H1 (cell line): ENCODE data around the gene TRAPPC8. TPM values are rescaled to one million over a fixed set of nuclear protein-coding genes. Genes with fewer than 3 reads are reported as not detected.

ENCODE experiments used
- CTCF ChIA-PET: fragments of 300-600 bp; sonication (Branson Sonifier 250); formaldehyde crosslinking; loops from one replicate; lab custom pipeline; 2021; ENCODE audit not compliant: partially characterized antibody; lab: Charles Lee
- POLR2A ChIA-PET: fragments of 300-600 bp; sonication (Branson Sonifier 250); formaldehyde crosslinking; loops from one replicate; lab custom pipeline; 2021; ENCODE audit warnings: inconsistent platforms; ENCODE audit not compliant: partially characterized antibody; lab: Charles Lee
- DNase-seq, 2 experiments: peaks; one replicate each; pipeline versions ENCODE4 v3.0.0 to v3.0.0-alpha.2; 2010 to 2022; ENCODE audit warnings: low spot score in 2 of 2, low read depth in 1 of 2, mixed read lengths in 1 of 2
- FAIRE-seq: peaks from 2 replicates; lab custom pipeline; 2011; peaks lifted over from hg19 to GRCh38; lab: Jason Lieb, UNC
- H2AFZ ChIP-seq: 2 replicates; pipeline ENCODE4 v1.8.1; 2012; ENCODE audit warnings: low read length, inconsistent platforms
- H2AK5ac ChIP-seq: 2 replicates; pipeline ENCODE4 v1.6.1; 2013; ENCODE audit warnings: low read depth, low read length
- H2BK120ac ChIP-seq: replicated peaks from 2 replicates; pipeline ENCODE3; 2013; ENCODE audit warnings: low read depth, low read length, inconsistent platforms
- H2BK12ac ChIP-seq: 2 replicates; pipeline ENCODE4 v1.6.1; 2013; ENCODE audit warnings: low read depth, low read length
- H2BK15ac ChIP-seq: 2 replicates; pipeline ENCODE4 v1.6.1; 2013; ENCODE audit warnings: low read length
- H2BK20ac ChIP-seq: 2 replicates; pipeline ENCODE4 v1.6.1; 2013; ENCODE audit warnings: low read length
- H2BK5ac ChIP-seq: 2 replicates; pipeline ENCODE4 v1.6.1; 2013; ENCODE audit warnings: low read depth, low read length
- H3K14ac ChIP-seq: 2 replicates; pipeline ENCODE4 v1.6.1; 2013; ENCODE audit warnings: inconsistent platforms; ENCODE audit not compliant: insufficient read length
- H3K18ac ChIP-seq: 2 replicates; pipeline ENCODE4 v1.6.1; 2013; ENCODE audit warnings: low read length; ENCODE audit errors: extremely low read depth
- H3K23ac ChIP-seq: 2 replicates; pipeline ENCODE4 v1.6.1; 2013; ENCODE audit warnings: inconsistent platforms; ENCODE audit not compliant: insufficient read length
- H3K23me2 ChIP-seq: 2 replicates; pipeline ENCODE4 v1.6.1; 2013; ENCODE audit warnings: low read depth, low read length
- H3K27ac ChIP-seq: 2 replicates; pipeline ENCODE4 v1.6.1; 2011; ENCODE audit warnings: low read depth, low read length, inconsistent platforms
- H3K27me3 ChIP-seq, 4 experiments: replicated peaks in 1 of 4; 1 replicate in 1 of 4; 2 replicates in 3 of 4; pipeline versions ENCODE4 v1.6.1 to v1.8.1; 2011 to 2013; ENCODE audit warnings: low read length in 3 of 4, mild to moderate bottlenecking in 3 of 4, inconsistent platforms in 2 of 4, mixed read lengths in 2 of 4, moderate library complexity in 1 of 4; ENCODE audit not compliant: control insufficient read depth in 3 of 4, insufficient read depth in 3 of 4; ENCODE audit errors: extremely low read depth in 1 of 4
- H3K36me3 ChIP-seq, 4 experiments: 2 replicates each; pipeline versions ENCODE4 v1.6.1 to v1.8.1; 2011 to 2013; ENCODE audit warnings: mild to moderate bottlenecking in 4 of 4, low read length in 3 of 4, moderate library complexity in 2 of 4, control low read depth in 1 of 4, inconsistent platforms in 1 of 4; ENCODE audit not compliant: insufficient read depth in 4 of 4, control insufficient read depth in 2 of 4
- H3K4ac ChIP-seq: replicated peaks from 2 replicates; pipeline ENCODE3; 2013; ENCODE audit warnings: low read length, low read depth, mixed read lengths, inconsistent platforms; ENCODE audit not compliant: insufficient read length
- H3K4me1 ChIP-seq, 4 experiments: replicated peaks in 1 of 4; 1 replicate in 1 of 4; 2 replicates in 3 of 4; pipeline versions ENCODE4 v1.6.1 to v1.8.1; 2011 to 2013; ENCODE audit warnings: low read length in 3 of 4, inconsistent platforms in 2 of 4, mixed read lengths in 1 of 4; ENCODE audit not compliant: insufficient read depth in 4 of 4, control insufficient read depth in 3 of 4
- H3K4me2 ChIP-seq, 2 experiments: 2 replicates each; pipeline versions ENCODE4 v1.6.1 to v1.8.1; 2011 to 2013; ENCODE audit warnings: low read depth in 2 of 2, low read length in 2 of 2, control low read depth in 1 of 2, inconsistent platforms in 1 of 2, mild to moderate bottlenecking in 1 of 2; ENCODE audit not compliant: insufficient read depth in 1 of 2
- H3K4me3 ChIP-seq, 4 experiments: fragments of 200-600, 300-600 bp in 1 of 4; sonication (generic), shearing (Covaris generic), sonication (Bioruptor Twin) in 1 of 4; 2 replicates each; pipeline versions ENCODE4 v1.5.1 to v1.8.1; 2011 to 2016; ENCODE audit warnings: low read length in 4 of 4, low read depth in 3 of 4, control low read depth in 2 of 4, inconsistent platforms in 2 of 4, mild to moderate bottlenecking in 2 of 4, mixed read lengths in 1 of 4, moderate library complexity in 1 of 4; ENCODE audit not compliant: insufficient read depth in 2 of 4; ENCODE audit errors: extremely low read depth in 1 of 4
- H3K56ac ChIP-seq: replicated peaks from 2 replicates; pipeline ENCODE3; 2013; ENCODE audit warnings: low read depth, mild to moderate bottlenecking, mixed read lengths, low read length, inconsistent platforms; ENCODE audit not compliant: insufficient read length
- H3K79me1 ChIP-seq: 2 replicates; pipeline ENCODE4 v1.6.1; 2013; ENCODE audit warnings: low read depth, low read length, control low read depth
- H3K79me2 ChIP-seq, 2 experiments: 2 replicates each; pipeline versions ENCODE4 v1.6.1 to v1.8.1; 2012 to 2013; ENCODE audit warnings: low read length in 2 of 2, mild to moderate bottlenecking in 2 of 2, inconsistent platforms in 1 of 2; ENCODE audit not compliant: insufficient read depth in 2 of 2, control insufficient read depth in 1 of 2
- H3K9ac ChIP-seq, 4 experiments: replicated peaks in 1 of 4; 1 replicate in 1 of 4; 2 replicates in 3 of 4; pipeline versions ENCODE4 v1.6.1 to v1.8.1; 2011 to 2013; ENCODE audit warnings: low read depth in 3 of 4, low read length in 3 of 4, control low read depth in 2 of 4, mild to moderate bottlenecking in 2 of 4, moderate library complexity in 2 of 4, inconsistent platforms in 1 of 4; ENCODE audit errors: extremely low read depth in 1 of 4
- H3K9me3 ChIP-seq, 2 experiments: 2 replicates each; pipeline versions ENCODE4 v1.6.1 to v1.8.1; 2012 to 2013; ENCODE audit warnings: mild to moderate bottlenecking in 2 of 2, moderate library complexity in 2 of 2, control low read depth in 1 of 2, inconsistent platforms in 1 of 2, low read depth in 1 of 2, low read length in 1 of 2, mixed read lengths in 1 of 2; ENCODE audit not compliant: insufficient read depth in 2 of 2
- H4K20me1 ChIP-seq, 2 experiments: replicated peaks in 1 of 2; 2 replicates each; pipeline versions ENCODE3 to v1.8.1; 2011 to 2013; ENCODE audit warnings: inconsistent platforms in 2 of 2, low read length in 2 of 2, mild to moderate bottlenecking in 1 of 2; ENCODE audit not compliant: insufficient read depth in 2 of 2, control insufficient read depth in 1 of 2
- H4K5ac ChIP-seq: 2 replicates; pipeline ENCODE4 v1.6.1; 2013; ENCODE audit warnings: low read length, low read depth, mixed read lengths, inconsistent platforms; ENCODE audit not compliant: insufficient read length
- H4K8ac ChIP-seq: 2 replicates; pipeline ENCODE4 v1.8.0; 2013; ENCODE audit warnings: mild to moderate bottlenecking, moderate library complexity, low read length, inconsistent platforms; ENCODE audit not compliant: insufficient read depth; ENCODE audit errors: extremely low read depth
- H4K91ac ChIP-seq: replicated peaks from 2 replicates; pipeline ENCODE3; 2013; ENCODE audit warnings: low read length, mixed read lengths, inconsistent platforms; ENCODE audit not compliant: insufficient read length
- ASH2L ChIP-seq: fragments of 200-600, 300-600 bp; sonication (generic); IDR thresholded peaks from one replicate; pipeline ENCODE4 v1.7.1; 2017; ENCODE audit warnings: low read length
- ATF3 ChIP-seq: IDR thresholded peaks from 2 replicates; pipeline ENCODE4 v1.6.1; 2011; ENCODE audit warnings: low read depth, mild to moderate bottlenecking, low read length; ENCODE audit not compliant: insufficient read depth
- BRCA1 ChIP-seq: IDR thresholded peaks from 2 replicates; pipeline ENCODE4 v1.6.1; 2012; ENCODE audit warnings: low read depth, low read length, improper control_type of control experiment
- CTBP2 ChIP-seq: IDR thresholded peaks from 2 replicates; pipeline ENCODE4 v1.7.0; 2011; ENCODE audit warnings: borderline replicate concordance, mild to moderate bottlenecking, moderate library complexity, mixed read lengths, low read length; ENCODE audit not compliant: insufficient read depth, insufficient read length
- EGR1 ChIP-seq: IDR thresholded peaks from 2 replicates; pipeline ENCODE4 v1.6.1; 2011; ENCODE audit warnings: low read depth, low read length, borderline replicate concordance
- EP300 ChIP-seq, 2 experiments: IDR thresholded peaks; 1 replicate in 1 of 2; 2 replicates in 1 of 2; pipeline ENCODE4 v1.6.1; 2011 to 2012; ENCODE audit warnings: low read depth in 2 of 2, low read length in 2 of 2, mild to moderate bottlenecking in 2 of 2, borderline replicate concordance in 1 of 2, inconsistent platforms in 1 of 2, moderate library complexity in 1 of 2
- EZH2 ChIP-seq: fragments of 200-600 bp; sonication (generic); IDR thresholded peaks from 2 replicates; pipeline ENCODE4 v1.7.1; 2012; ENCODE audit warnings: low read depth, mild to moderate bottlenecking, moderate library complexity, low read length, inconsistent platforms; ENCODE audit not compliant: severe bottlenecking
- HDAC6 ChIP-seq: IDR thresholded peaks from one replicate; pipeline ENCODE4 v1.7.1; 2012; ENCODE audit warnings: low read depth, mild to moderate bottlenecking, inconsistent platforms, low read length, moderate library complexity
- JUND ChIP-seq: IDR thresholded peaks from 2 replicates; pipeline ENCODE4 v1.6.1; 2011; ENCODE audit warnings: mild to moderate bottlenecking, improper control_type of control experiment, low read length
- MAFK ChIP-seq: IDR thresholded peaks from 2 replicates; pipeline ENCODE4 v1.6.1; 2012; ENCODE audit warnings: low read depth, mild to moderate bottlenecking, improper control_type of control experiment, low read length
- POU5F1 ChIP-seq: IDR thresholded peaks from 2 replicates; pipeline ENCODE4 v1.6.1; 2011; ENCODE audit warnings: low read depth, mild to moderate bottlenecking, low read length, moderate library complexity
- RAD21 ChIP-seq, 2 experiments: IDR thresholded peaks in 1 of 2; conservative IDR thresholded peaks in 1 of 2; 2 replicates each; pipeline ENCODE4 v1.6.1; 2011; ENCODE audit warnings: low read depth in 2 of 2, low read length in 2 of 2, improper control_type of control experiment in 1 of 2, inconsistent platforms in 1 of 2, mild to moderate bottlenecking in 1 of 2, moderate library complexity in 1 of 2
- SIX5 ChIP-seq: IDR thresholded peaks from 2 replicates; pipeline ENCODE4 v1.6.1; 2011; ENCODE audit warnings: mild to moderate bottlenecking, low read depth, low read length
- SP4 ChIP-seq: IDR thresholded peaks from 2 replicates; pipeline ENCODE4 v1.6.1; 2012; ENCODE audit warnings: low read length, inconsistent platforms
- WGBS, 2 experiments: shearing (Covaris generic) in 1 of 2; methylation state at CpG; one replicate each; pipeline versions ENCODE4 v1.1.6 to v1.1.7; 2013 to 2015; ENCODE audit warnings: low lambda C conversion rate in 2 of 2, mixed read lengths in 2 of 2, inconsistent platforms in 1 of 2, low coverage in 1 of 2, missing lambda C conversion rate in 1 of 2; ENCODE audit not compliant: insufficient replicate concordance in 2 of 2, insufficient coverage in 1 of 2, insufficient read length in 1 of 2; ENCODE audit errors: extremely low coverage in 1 of 2, missing lambda C conversion rate in 1 of 2; 5-methylcytosine and 5-hydroxymethylcytosine counted together
- polyA plus RNA-seq, 7 experiments: library from polyadenylated mRNA; depleted of rRNA in 3 of 7; stranded (reverse) in 5 of 7; unstranded in 2 of 7; fragments of >200 nt in 5 of 7; fragments of 200-250 nt in 2 of 7; gene quantifications; 1 replicate in 5 of 7; 2 replicates in 1 of 7; 4 replicates in 1 of 7; pipeline versions ENCODE4 v1.2.1 to v1.2.3, GENCODE V29; 2011 to 2013; ENCODE audit warnings: missing spikeins in 2 of 7, mixed read lengths in 2 of 7
- total RNA-seq: library from RNA; stranded (reverse); fragmentation: NEBNext Ultra II Directional; extraction: Animal tissue kit (Norgen Biotek cat#: 25700); gene quantifications from 2 replicates; pipeline ENCODE4 v1.2.1, GENCODE V29; 2021

Gene TRAPPC8
- total and polyA plus RNA-seq, 2 of the 8 experiments (the other 6 are each of a cell fraction or from before 2014, with no cell fraction given): 43.6 to 56.5 TPM

GRCh38 chr18:31892936-31893335, 50.0 kb downstream of the TRAPPC8 start:
- H2BK20ac ChIP-seq: no peak overlapping the region
- H3K4me3 ChIP-seq: no peak overlapping the region
- H3K56ac ChIP-seq: no peak overlapping the region
- H3K4ac ChIP-seq: no peak overlapping the region
- no peak overlapping the region for H2BK12ac ChIP-seq
- H3K23me2 ChIP-seq: no peaks in the 10 kb centered on the region
- H4K5ac ChIP-seq: no peak overlapping the region
- H4K20me1 ChIP-seq: no peaks in the 10 kb centered on the region
- H3K18ac ChIP-seq: no peak overlapping the region
- no peak overlapping the region for H3K4me2 ChIP-seq
- no peaks in the 10 kb centered on the region for H3K79me1 ChIP-seq
- POLR2A ChIA-PET: interaction anchor here (0.6 to 2.4 kb wide), 2 partner anchors 9 to 24 kb away, joined by 4 to 7 read pairs; no protein-coding TSS in a partner anchor
- H2BK15ac ChIP-seq: no peak overlapping the region
- H3K9me3 ChIP-seq: no peaks in the 10 kb centered on the region
- H2BK5ac ChIP-seq: no peak overlapping the region
- no peak overlapping the region for H4K8ac ChIP-seq
- no peak overlapping the region for H3K9ac ChIP-seq
- peaks cover 2 to 38% (median 13%) of the 10 kb centered on the region in 4 experiments; a peak in 7 of 8 replicates for H3K36me3 ChIP-seq
- H2AK5ac ChIP-seq: no peak overlapping the region
- H2BK120ac ChIP-seq: no peak overlapping the region
- no peaks in the 10 kb centered on the region; a peak in 1 of 4 replicates for H3K79me2 ChIP-seq
- 100% methylated on average over 2 of the region's 4 CpGs; no CpG with 5 or more reads in 1 of the 2 experiments for WGBS, 2 experiments
- H4K91ac ChIP-seq: no peak overlapping the region
- CTCF ChIA-PET: interaction anchor here (0.7 to 1.3 kb wide), 2 partner anchors 10 to 32 kb away, joined by 4 to 7 read pairs; no protein-coding TSS in a partner anchor
- FAIRE-seq (no peak), DNase-seq (no peak)
- no peak overlapping the region for H3K27ac ChIP-seq
- no peak overlapping the region for H3K14ac ChIP-seq
- no peak overlapping the region for H2AFZ ChIP-seq
- H3K23ac ChIP-seq: no peak overlapping the region
- H3K27me3 ChIP-seq: no peaks in the 10 kb centered on the region
- no peaks in the 10 kb centered on the region for H3K4me1 ChIP-seq
- TF ChIP-seq MAFK (no peak), SIX5 (no peak), SP4 (no peak), ASH2L (no peak), ATF3 (no peak), EGR1 (no peak), CTBP2 (no peak), POU5F1 (no peak), EP300 (IDR thresholded peaks at IDR 0.05; ENCODE audit: borderline replicate concordance in 1 of 2, low read depth in 2 of 2, low read length in 2 of 2) (no peak), RAD21 (IDR thresholded peaks at IDR 0.05 in 1 of 2, conservative IDR thresholded peaks at IDR 0.05 in 1 of 2; ENCODE audit: low read depth in 2 of 2, low read length in 2 of 2) (no peak), JUND (no peak), EZH2 (no peak), BRCA1 (no peak), HDAC6 (no peak)
